Ishikawa (cell line): ENCODE data around the gene ABTB2.

Experiments used
- CEBPB ChIP-seq: IDR thresholded peaks from 2 replicates; pipeline ENCODE4 v1.6.1; 2012
- CREB1 ChIP-seq: IDR thresholded peaks from 2 replicates; pipeline ENCODE4 v1.6.1; 2012; ENCODE audit warnings: low read depth
- EGR1 ChIP-seq: IDR thresholded peaks from 2 replicates; pipeline ENCODE4 v1.6.1; 2012
- EP300 ChIP-seq: IDR thresholded peaks from 2 replicates; pipeline ENCODE4 v1.6.1; 2012; ENCODE audit warnings: borderline replicate concordance
- FOXM1 ChIP-seq: IDR thresholded peaks from 2 replicates; pipeline ENCODE4 v1.6.1; 2012; ENCODE audit warnings: low read depth, borderline replicate concordance
- NFIC ChIP-seq: IDR thresholded peaks from 2 replicates; pipeline ENCODE4 v1.6.1; 2012
- RAD21 ChIP-seq: IDR thresholded peaks from 2 replicates; pipeline ENCODE4 v1.6.1; 2012; ENCODE audit warnings: low read depth
- REST ChIP-seq: IDR thresholded peaks from 2 replicates; pipeline ENCODE4 v1.6.1; 2012; ENCODE audit warnings: low read depth, mild to moderate bottlenecking
- TAF1 ChIP-seq: IDR thresholded peaks from 2 replicates; pipeline ENCODE4 v1.6.1; 2012; ENCODE audit warnings: low read depth, mild to moderate bottlenecking
- TCF12 ChIP-seq: IDR thresholded peaks from 2 replicates; pipeline ENCODE4 v1.6.1; 2012; ENCODE audit warnings: low read depth
- TEAD4 ChIP-seq: IDR thresholded peaks from 2 replicates; pipeline ENCODE4 v1.6.1; 2012
- YY1 ChIP-seq: IDR thresholded peaks from 2 replicates; pipeline ENCODE4 v1.6.1; 2012; ENCODE audit warnings: low read depth
- ZBTB7A ChIP-seq: IDR thresholded peaks from 2 replicates; pipeline ENCODE4 v1.6.1; 2012; ENCODE audit warnings: low read depth
- TF ChIP-seq, protein P1 (sequence below): IDR thresholded peaks from 2 replicates; pipeline ENCODE4 v1.6.1; 2012
- TF ChIP-seq, protein P2 (sequence below): IDR thresholded peaks from 2 replicates; pipeline ENCODE4 v1.6.1; 2012

Gene ABTB2

GRCh38 chr11:34303028-34303570 is 54.7 kb downstream of the ABTB2 start:
- TF ChIP-seq EP300 = no peak
- no peak for TF ChIP-seq EGR1
- no peak for TF ChIP-seq CEBPB
- TF ChIP-seq, protein P1, sequence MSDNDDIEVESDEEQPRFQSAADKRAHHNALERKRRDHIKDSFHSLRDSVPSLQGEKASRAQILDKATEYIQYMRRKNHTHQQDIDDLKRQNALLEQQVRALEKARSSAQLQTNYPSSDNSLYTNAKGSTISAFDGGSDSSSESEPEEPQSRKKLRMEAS = no peak
- no peak for TF ChIP-seq TAF1
- TF ChIP-seq YY1 = no peak

GRCh38 chr11:34302046-34302921 is 55.5 kb downstream of the ABTB2 start:
- TF ChIP-seq, protein P2, sequence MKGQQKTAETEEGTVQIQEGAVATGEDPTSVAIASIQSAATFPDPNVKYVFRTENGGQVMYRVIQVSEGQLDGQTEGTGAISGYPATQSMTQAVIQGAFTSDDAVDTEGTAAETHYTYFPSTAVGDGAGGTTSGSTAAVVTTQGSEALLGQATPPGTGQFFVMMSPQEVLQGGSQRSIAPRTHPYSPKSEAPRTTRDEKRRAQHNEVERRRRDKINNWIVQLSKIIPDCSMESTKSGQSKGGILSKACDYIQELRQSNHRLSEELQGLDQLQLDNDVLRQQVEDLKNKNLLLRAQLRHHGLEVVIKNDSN = no peak
- no peak for TF ChIP-seq TAF1
- 0 out of 2 replicates have a peak, but pooled peaks have one; percentile 22 for TF ChIP-seq TEAD4
- TF ChIP-seq TCF12 = no peak
- TF ChIP-seq FOXM1 = no peak

DNA sequence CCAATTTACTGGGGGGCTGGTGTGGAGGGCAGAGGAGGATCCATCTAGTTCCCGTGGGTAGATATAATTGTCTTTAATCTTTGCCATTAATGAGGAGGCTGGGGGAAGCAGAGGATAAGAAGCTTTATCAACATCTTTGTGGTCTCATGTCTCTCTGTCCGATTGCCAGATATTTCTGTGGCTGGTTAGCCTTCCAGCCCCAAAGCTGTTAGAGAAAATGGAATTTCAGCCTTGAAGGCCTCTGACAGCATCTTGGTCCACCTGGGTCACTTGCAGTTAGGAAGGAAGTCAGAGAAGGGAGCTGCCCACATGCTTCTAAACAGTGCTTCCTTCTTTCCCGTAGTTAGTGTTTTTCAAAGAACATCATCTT is 56.9 kb downstream of the ABTB2 start:
- TF ChIP-seq TCF12 (no peak), YY1 (no peak), CEBPB (no peak)
- TF ChIP-seq, protein P2 = no peak

DNA sequence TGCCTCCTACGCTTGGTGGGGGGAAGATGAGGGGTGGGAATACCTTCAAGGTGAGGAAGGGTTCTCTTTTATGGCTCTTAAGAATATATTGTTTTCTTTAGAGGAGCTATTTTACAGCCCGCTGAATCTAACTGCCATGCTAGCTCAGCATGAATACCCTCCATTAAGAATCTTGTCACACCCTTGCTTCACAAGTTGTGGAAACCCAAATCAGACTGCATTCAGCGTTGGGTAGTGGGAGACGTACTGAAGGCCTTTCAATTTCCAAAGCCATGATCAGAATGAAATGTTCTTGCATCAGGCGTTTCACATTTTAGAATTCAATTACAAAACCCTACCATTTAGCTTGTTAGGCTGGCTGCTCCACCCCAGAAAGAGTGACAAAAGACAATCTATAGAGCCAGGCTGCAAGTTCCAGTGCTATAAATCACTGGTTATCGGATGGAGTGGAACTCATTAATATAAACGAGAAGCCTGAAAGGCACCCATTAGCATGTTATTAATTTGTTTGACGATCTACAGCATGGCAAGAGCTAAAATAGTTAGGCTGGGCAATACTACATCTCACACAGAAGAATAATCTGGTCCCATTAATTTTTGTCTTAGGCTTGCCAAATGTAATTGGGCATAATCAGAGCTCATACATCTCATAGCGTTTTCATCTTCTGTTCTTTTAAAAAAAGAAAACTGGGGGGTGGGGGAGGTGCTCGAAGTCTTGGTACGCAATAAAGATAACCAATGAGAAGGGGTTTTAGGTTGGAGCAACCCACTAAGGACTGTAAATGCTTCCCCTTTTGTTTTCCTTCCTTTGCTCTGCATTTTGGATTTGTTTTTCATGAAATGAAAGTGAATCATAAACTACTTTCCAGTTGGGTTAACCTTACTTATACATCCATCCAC is 57.5 kb downstream of the ABTB2 start:
- TF ChIP-seq CEBPB (no peak), YY1 (no peak), FOXM1 (no peak), EP300 (no peak), ZBTB7A (no peak), CREB1 (no peak), TAF1 (no peak), EGR1 (no peak), RAD21 (no peak), NFIC (no peak), TCF12 (no peak), REST (no peak)
- TF ChIP-seq, protein P1 = no peak
- TF ChIP-seq, protein P2 = no peak

DNA sequence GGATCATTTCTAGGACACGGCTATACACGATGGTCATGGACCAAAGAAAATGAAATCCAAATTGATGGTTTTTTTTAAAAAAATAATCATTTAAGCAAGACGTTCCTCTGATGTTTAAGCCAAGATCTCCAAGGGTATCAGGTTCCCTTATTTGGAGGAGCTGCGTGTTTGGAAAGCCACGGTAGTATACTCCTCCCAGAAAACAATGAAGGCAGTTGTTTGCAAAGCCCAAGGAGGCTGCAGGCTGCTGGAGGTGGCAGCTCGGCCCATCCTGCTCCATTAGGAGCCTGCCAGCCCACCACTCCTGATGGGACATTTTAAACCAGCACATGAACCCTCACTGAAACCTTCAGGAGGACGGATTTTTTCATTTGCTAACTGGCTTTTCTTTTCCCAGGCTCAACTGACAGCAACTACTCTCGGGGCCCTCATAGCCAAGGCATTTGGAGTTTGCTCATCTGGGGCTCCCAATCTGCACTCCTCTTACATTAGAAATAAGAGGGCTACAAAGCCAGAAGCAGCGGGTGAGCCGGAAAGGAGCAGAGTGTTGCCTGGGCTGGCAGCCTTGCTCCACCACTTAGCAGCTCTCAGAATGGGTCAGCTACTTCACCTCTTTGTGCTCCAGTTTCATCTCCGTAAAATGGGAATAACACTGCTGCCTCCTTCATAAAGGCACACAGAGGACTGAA is 58.4 kb downstream of the ABTB2 start:
- no peak for TF ChIP-seq FOXM1

DNA sequence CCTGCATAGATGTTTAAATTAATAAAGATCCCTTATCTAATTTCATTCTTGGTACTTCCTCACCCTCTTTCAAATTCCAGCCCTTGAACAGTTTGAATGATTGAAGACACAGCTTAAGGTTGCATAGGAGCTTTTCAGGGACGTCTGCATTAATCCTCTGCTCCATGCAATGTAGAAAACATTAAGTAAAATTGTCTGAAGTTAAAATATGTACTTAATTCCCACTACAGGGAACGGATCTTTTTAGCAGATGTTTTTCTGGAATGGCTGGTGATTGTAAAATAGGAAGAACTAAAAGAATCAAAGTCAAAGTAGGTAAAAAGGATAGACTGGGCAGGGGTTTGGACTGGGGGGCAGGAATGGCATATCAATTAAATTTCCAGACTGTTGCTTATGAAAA is 58.9 kb downstream of the ABTB2 start:
- TF ChIP-seq, protein P2 = no peak
- no peak for TF ChIP-seq CREB1
- TF ChIP-seq RAD21 = no peak
- no peak for TF ChIP-seq ZBTB7A
- TF ChIP-seq TEAD4 = no peak
- no peak for TF ChIP-seq FOXM1
- no peak for TF ChIP-seq EGR1
- TF ChIP-seq, protein P1 = no peak
- TF ChIP-seq REST = no peak
- no peak for TF ChIP-seq TAF1
- TF ChIP-seq CEBPB = no peak
- no peak for TF ChIP-seq NFIC
- TF ChIP-seq EP300 = no peak
- TF ChIP-seq TCF12 = no peak
- no peak for TF ChIP-seq YY1
